ENCODE measurements around the gene TNS1. TPM values are rescaled to one million over a fixed set of nuclear protein-coding genes. Genes with fewer than 3 reads are reported as not detected.

Gene TNS1
- total RNA-seq, 1 experiment from 2014 or later = 3.4 TPM

DNA sequence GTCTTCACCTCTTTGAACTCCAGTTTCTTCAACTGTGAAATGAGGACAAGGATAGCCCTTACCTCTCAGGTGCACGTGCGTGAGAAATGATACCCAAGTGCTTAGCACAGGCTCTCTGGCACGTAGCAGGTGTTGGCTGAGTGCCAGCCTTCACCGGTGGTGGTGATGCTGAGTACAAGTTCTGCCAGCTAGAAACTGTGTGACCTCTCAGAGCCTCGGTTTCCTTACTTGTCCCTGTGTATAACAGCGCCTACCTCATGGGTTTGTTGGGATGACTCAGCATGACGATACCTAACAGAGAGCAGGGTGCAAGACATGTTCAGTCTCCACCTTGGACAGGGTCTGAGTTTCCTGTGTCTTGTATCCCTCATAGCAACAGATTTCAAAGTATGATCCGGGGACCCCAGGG is 205.1 kb downstream of the TNS1 start:
- Histone ChIP-seq H3T11ph (ENCODE audit: low read length) (no peak overlapping the region), H3K18ac (ENCODE audit: insufficient read length, low read depth, low read length) (no peak overlapping the region), H3K4me1 (ENCODE audit: insufficient read depth, low read length) (no peaks in the 10 kb centered on the region), H2AFZ (ENCODE audit: low read length) (no peak overlapping the region), H3K23ac (ENCODE audit: insufficient read length, low read depth, low read length) (no peak overlapping the region), H2BK120ac (ENCODE audit: low read depth, low read length, poor library complexity, severe bottlenecking) (no peak overlapping the region), H3K4me2 (ENCODE audit: insufficient read depth, insufficient read length, low read length) (no peak overlapping the region), H2BK15ac (ENCODE audit: low read depth, low read length) (no peak overlapping the region), H2BK20ac (ENCODE audit: low read depth, low read length, poor library complexity, severe bottlenecking) (no peak overlapping the region), H3K79me1 (ENCODE audit: insufficient read depth, low read depth, low read length, poor library complexity, severe bottlenecking) (no peaks in the 10 kb centered on the region), H4K8ac (replicated peaks; ENCODE audit: insufficient read length, low read depth, low read length) (no peak overlapping the region), H3K9ac (ENCODE audit: extremely low read depth, insufficient read length, low read length) (no peak overlapping the region), H4K5ac (ENCODE audit: insufficient read length, low read depth, low read length) (no peak overlapping the region), H3K14ac (ENCODE audit: insufficient read depth, low read length) (no peak overlapping the region), H3K9me3 (ENCODE audit: control insufficient read depth, low read depth, low read length) (no peaks in the 10 kb centered on the region), H3K27ac (ENCODE audit: insufficient read length, low read depth, low read length) (no peak overlapping the region), H4K91ac (ENCODE audit: insufficient read length, low read depth, low read length) (no peak overlapping the region), H3K79me2 (ENCODE audit: insufficient read depth, low read length) (no peaks in the 10 kb centered on the region), H3K56ac (ENCODE audit: insufficient read length, low read depth, low read length) (no peak overlapping the region), H3K27me3 (ENCODE audit: insufficient read depth, low read length) (no peaks in the 10 kb centered on the region), H4K20me1 (ENCODE audit: control insufficient read depth, insufficient read depth, insufficient read length) (no peaks in the 10 kb centered on the region), H2BK5ac (ENCODE audit: insufficient read length, low read length) (no peak overlapping the region), H2BK12ac (ENCODE audit: insufficient read length, low read depth, low read length) (no peak overlapping the region), H3K4ac (ENCODE audit: low read depth, low read length) (no peak overlapping the region), H3K23me2 (ENCODE audit: insufficient read length, low read depth, low read length, poor library complexity, severe bottlenecking) (no peaks in the 10 kb centered on the region), H2AK5ac (ENCODE audit: insufficient read length, low read length) (no peak overlapping the region)
- no peaks in the 10 kb centered on the region for H3K9me3 Mint-ChIP-seq
- no peak for DNase-seq
- peaks cover 0 to 4% of the 10 kb centered on the region in 2 experiments; a peak in 3 of 4 replicates for H3K4me1 Mint-ChIP-seq
- TF ChIP-seq, protein P1, sequence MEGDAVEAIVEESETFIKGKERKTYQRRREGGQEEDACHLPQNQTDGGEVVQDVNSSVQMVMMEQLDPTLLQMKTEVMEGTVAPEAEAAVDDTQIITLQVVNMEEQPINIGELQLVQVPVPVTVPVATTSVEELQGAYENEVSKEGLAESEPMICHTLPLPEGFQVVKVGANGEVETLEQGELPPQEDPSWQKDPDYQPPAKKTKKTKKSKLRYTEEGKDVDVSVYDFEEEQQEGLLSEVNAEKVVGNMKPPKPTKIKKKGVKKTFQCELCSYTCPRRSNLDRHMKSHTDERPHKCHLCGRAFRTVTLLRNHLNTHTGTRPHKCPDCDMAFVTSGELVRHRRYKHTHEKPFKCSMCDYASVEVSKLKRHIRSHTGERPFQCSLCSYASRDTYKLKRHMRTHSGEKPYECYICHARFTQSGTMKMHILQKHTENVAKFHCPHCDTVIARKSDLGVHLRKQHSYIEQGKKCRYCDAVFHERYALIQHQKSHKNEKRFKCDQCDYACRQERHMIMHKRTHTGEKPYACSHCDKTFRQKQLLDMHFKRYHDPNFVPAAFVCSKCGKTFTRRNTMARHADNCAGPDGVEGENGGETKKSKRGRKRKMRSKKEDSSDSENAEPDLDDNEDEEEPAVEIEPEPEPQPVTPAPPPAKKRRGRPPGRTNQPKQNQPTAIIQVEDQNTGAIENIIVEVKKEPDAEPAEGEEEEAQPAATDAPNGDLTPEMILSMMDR (conservative IDR thresholded peaks at IDR 0.05) = no peak
- no CpG with 5 or more reads among the region's 8 CpGs for WGBS (ENCODE audit: extremely low coverage, insufficient read length, low lambda C conversion rate)
- no peak overlapping the region for H3K4me3 Mint-ChIP-seq
- H3K27ac Mint-ChIP-seq = peak overlapping the region in 1 of 3 experiments; percentile 25; a peak in 1 of 7 replicates
- no peaks in the 10 kb centered on the region for H3K36me3 Mint-ChIP-seq (ENCODE audit: insufficient read depth in 1 of 3, low read depth in 3 of 3)
- peaks cover 2% of the 10 kb centered on the region for H3K27me3 Mint-ChIP-seq (ENCODE audit: low read depth)
